Medulla oblongata (tissue), 1 donor: Measurements from ENCODE around the gene DNAJB5.

Experiments used
- DNase-seq: peaks from one replicate; pipeline ENCODE4 v3.0.0-alpha.2; 2015; ENCODE audit errors: extremely low spot score

DNAJB5 gene

DNA sequence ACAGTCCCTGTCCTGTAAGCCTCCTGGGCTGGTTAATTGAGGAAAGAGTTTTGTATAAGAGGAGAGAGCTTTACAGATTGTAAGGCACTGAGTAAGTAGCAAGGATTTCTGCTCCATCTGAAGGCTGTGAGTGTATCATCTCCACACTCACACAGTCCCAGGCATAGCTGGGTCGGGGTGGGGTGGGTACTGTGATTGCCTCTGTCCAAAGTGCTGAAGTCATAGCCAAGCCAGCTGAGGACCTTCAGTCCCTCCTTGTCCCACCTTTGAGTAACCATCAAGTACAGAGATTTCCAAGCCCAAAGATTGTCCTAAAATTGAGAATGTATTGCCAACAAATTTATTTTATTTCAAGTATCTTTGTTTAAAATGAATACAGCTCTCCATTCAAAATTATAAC, 5.5 kb upstream of the DNAJB5 start:
- no peak for DNase-seq

DNA sequence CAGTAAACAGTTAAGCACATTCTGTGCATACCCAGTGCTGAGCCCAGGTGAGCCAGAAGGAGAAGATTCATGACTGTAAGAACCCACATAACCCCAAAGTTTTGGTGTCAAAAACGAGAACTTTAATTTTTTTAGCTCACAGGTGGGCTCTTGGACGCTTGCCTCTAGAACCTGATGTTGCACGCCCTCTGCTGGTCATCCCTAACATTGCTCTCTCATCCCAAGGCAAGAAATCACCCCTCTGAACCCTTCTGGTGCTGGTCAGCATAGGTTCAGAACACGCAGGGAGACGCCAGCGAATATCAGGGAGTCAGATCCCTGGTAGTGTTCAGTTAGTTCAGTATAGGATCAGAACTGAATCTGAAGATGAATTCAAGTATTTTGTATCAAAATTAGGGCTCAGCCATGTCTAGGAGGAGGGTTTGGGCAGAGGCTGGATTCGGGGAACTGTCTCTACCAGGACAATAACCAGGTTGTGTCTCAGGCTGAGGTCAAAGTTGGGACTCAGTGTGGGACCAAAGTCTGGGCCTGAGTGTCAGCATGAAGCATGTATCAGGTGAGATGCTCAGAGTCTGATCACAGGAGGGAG, 4.1 kb upstream of the DNAJB5 start:
- peak; percentile 76 for DNase-seq

DNA sequence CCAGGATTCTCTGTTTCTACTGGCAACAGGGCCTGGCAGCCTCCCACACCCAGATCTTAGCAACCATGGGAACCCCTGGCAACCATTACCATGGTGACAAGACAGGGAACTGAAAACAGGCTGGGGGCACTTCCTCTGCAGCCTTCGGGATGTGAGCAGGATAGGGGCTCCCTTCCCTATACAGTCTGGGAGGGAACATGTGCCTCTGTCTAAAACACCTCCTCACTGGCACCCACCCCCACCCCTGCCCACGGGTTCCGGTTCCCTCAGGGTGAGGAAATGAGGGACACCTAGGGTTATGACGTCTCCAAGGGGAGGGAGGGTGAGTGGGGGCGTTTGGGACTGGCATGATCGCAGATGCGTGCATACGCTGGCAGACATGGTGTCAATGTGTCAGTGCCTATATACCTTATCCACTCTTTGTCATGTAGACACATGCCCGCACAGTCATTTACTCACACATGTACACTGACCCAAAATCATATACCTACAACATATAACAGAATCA, 3.0 kb upstream of the DNAJB5 start:
- DNase-seq = peak; percentile 83

DNA sequence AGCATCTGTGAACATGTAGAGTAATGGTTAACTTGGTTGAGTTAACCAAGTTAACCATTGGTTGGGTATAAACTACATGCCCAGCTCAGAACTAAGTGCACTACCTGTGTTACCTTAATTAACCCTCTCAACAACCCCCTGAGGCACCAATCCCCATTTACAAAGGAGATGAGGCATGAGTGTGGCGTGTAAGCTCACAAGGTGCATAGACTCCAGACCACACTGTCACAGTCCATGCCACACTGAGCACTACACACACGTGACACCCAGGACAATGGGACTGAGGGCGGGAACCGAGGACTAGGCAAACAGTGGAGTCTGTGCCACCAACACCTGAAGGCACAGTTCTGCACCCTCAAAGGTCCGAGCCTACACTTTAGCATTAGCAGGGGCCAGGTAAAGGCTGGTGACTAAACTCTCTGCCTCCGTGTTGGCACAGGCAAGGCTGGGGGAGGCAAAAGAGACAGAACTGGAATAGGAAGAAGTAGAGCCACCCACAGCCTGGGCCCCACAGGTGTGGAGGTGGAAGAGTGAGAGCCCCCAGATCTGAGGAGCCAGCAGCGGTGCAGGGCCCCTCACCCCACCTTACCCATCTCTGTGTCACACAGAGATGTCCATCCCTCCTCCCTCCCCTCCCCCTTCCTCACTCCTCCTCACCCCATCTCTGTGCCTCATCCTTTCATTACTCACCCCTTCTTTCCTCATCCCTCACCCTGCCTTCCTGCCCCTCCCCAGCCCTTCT, 2.2 kb upstream of the DNAJB5 start:
- DNase-seq = no peak

DNA sequence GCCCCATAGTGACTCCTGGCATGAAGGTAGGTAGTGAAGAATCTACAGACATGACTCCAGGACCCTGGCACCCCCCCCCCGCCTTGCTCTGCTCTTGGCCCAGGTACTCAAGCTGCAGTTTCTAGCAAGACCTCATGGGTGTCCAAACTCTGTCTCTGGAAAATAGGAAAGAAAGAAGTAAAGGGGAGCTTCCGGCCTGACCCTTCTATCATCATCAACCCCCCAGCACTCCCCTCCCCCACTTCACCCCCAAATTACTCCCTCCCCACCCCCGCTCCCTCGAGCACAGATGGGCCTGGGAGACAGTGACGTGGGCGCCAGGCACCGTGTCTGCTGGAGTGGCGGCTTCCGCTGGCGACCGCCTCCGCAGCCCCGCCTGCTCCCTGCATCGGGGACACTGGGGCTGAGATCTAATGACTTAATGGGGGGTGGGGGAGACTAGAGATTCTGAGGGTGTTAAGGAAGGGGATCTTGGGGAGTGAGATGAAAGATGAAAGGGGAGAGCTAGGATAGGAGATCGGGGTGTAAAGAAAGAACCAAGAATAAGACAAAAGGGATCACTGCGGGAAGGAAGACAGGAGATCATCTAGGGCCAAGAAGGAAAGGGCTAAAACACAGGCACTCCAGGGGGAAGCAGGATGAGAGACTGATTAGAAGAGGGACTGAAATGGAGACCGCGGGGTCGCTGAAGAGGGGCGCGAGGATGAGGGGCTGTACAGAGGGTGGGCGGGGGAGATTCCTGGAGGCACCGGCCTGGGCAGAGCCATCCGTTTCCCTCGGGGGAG, 1.1 kb upstream of the DNAJB5 start:
- DNase-seq = peak; percentile 71

DNA sequence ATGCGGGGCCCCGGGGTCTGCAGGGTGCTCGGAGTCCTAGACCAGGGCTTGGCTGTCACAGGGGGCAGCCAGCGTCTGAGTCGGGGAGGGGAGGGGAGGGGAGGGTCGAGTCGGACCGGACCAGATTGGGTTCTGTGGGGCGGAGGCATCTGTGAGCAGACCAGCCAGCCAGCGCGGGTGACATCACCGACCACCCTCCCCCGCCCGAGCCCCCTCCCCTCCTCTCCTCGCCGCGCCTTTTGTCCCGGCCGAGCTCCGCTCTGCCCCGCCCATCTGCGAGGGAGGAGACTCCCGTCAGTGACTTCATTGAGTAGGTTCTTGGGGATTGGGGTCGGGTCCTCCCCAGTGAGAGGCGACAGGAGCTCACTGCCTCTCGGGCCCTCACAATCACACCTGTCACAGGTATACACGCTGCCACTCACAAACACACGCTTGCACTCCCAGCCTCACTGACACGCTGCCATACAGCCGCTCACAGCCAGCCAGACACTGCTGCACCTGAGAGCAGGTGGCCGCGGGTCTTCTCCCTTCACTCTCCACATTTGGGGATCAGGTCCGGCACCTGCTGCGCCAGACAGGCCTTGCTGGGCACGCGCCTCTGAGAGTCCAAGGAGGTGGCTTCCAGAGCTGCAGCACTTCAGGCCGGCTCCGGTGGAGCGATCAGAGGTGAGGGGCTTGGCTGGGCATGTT, 546 bp downstream of the DNAJB5 start:
- DNase-seq = peak; percentile 72

DNA sequence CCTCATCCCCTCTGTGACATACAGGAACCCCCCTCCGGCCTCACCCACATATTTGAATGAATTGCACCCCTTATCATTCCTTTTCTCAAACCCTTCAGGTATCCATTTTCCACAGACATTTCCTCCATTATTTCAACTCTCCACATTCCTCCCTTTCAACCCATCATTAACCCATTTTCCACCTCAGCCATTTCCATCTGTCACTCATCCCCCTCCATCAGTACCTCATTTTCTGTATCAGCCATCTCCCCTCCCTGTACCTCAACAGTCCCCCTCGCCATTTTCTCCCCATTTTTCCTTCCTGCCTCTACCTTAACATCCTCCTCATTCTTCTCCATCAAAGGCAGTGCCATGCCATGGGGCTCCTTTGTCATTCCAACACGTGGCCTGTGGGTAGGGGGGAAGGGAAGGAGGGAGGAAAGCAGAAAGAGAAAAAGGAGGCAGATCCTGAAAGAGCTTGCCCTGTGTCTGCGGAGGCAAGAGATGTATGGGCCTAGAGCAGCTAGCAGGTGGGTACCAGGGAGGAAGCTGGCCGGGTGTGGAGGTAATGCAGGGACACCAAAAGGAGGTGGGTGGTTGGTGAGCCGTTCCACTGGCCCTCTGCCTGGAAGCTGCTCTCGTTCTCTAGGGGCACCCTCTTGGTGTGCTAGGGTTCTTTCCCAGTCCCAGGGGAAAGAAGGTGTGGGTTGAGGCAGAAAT, 1.5 kb downstream of the DNAJB5 start:
- no peak for DNase-seq

DNA sequence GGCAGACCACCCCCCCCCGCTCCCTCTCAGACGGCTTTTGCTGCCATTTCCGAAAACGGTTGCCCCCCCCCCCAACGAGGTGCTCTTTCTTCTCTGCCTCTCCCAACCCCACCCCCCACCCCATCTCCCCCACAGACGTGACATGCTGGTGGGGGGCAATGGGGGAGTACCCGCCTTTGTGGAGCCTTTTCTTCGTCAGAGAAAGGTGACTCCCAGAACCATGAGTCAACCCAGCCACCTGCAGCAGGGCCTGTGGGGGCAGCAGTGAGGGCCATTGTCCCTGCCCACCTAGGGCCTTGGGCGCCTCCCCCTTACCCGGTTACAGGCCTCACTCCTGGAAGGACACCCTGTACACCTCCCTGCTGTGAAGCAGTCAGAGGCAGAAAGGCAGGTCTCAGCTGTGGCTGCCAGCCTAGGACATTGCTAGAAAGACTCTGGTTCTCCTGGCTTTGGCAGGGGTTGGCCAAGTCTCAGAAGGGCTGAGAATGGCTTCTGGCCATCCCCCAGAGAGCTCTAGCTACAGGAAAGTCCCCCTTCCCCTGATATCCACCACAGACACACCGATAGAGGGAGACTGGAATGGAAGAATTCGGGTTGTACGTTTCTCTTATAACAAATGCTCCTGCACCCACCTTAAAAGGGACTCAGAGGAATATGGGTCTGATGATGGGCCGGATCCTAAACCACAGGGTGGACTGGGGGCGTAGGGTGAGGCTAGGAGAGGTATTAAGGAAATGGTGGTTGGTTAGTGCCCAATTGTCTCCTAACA, 2.2 kb downstream of the DNAJB5 start:
- DNase-seq = peak; percentile 53

DNA sequence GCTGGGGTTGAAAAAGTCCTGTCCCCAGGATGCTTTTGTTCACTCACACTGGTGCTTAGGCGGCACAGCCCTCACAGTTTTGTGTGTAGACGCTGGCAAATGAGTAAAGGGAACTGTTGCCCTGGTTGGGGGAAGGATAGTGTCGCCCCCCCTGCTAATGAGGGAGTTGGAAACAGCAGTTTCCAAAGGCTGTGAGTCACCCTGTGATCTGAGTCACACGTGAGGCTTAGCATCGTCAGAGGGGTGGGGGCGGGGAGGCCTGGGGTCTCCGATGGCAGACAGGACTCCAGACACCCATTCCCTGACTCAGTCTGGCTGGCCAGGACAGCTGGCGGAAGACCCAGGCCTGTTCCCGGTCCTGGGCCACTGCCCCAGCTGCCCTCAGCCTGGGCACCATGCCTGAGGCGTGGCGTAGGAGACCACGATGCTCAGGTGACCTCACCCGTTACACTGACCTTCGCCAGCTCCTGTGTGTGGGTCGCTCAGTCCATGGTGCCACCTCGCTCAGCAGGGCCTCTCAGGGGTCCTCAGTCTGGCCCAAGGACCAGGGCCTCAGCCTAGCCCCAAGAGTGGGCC, 2.9 kb downstream of the DNAJB5 start:
- DNase-seq = peak; percentile 54

DNA sequence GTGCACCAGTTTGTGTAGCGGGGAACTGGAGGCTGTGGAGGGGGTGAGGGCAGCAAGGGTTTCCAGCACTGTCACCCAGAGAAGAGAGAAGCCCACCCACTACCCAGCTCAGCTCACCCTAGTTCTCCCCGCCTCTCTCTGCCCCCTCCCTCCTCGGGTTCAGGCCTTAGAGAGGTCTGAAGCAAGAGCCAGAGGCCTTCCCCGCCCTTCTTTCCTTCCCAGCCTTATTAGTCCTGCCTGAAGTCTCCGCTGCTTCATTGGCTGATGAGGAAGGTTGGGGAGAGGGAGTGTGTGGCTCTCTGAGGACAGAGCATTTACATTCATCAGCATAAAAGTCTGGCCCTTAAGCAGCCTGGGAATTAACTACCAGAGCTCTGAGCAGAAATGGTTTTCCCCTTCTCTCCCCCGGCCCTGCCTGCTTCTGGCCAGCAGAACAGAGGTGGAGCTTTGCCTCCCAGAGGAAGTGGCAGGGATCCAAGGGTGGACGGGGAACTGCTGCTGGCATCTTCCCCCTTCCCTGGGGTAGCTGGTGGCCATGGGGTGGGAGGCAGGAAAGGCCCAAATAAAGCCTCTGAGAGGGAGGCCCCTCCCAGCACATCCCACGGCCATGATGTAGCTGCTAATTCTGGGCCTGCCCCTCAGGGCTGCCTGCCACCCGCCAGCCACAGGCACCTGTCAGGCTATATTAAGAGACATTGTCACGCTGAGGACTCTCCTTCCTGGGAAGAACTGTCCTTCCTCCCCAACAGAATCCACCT, 4.1 kb downstream of the DNAJB5 start:
- peak; percentile 62 for DNase-seq

DNA sequence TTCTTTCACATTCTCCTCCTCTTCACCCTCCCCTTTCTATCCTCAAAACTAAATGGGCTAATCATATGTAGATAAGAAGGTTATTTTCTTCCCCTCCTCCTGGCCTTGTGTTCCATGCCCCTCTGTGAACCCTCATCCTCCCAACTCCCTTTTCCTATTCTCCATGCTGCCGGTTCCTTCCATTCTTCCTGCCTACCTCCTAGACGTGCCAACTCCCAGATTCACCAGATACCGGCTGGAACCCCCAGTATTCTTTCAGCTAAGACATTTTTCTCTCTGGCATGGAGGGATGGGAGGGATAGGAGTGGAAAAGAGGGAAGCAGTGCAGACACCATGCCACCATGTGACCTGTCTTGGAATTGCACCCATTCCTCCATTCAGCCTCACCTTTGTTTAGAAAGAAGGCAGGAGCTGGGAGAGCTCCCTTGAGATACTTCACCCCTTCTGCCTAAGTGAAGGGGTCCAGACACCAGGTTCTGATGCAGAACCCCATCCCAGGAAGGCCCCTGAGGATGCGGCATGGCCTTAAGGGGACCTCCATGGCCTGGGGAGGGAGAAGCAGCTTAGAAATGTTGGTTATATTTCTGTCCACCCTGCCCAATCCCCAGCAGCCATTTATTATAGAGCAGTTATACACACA, 4.8 kb downstream of the DNAJB5 start:
- DNase-seq = peak; percentile 64

DNA sequence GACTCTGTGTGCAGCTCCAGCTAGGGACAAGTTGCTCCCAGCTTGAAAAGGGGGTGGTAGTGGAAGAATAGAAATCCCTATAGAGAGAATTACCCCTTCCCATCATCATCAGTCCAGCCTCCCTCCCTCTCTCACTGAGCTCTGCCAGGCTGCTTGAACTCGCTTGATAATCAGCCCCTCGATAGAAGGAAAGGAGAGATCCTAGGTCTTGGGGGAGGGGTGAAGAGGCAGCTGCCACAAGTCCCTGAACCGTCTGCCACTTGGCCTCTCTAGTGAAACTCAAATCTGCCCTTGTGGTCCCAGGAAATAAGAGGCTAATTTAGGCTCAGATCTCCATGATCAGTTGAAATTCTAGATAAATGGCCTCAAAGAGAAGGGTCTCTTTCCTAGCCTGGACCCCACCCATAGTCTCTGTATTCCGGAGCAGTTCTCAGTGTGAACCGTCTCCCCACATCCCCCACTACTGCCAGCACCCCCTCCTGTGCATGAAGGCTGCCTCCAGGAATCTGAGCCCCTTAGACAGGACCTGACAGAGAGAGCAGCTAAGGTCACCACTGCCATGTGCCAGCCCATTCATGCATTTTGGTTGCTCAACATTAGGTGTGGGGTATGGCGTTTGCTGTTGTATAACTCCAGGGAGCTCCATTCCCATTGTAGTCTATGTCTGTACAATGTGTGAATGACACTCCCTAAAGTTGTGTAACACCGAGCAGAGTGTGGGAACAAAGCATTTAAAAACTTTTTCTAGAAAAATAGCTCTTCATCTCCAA, 5.5 kb downstream of the DNAJB5 start:
- DNase-seq = no peak

DNA sequence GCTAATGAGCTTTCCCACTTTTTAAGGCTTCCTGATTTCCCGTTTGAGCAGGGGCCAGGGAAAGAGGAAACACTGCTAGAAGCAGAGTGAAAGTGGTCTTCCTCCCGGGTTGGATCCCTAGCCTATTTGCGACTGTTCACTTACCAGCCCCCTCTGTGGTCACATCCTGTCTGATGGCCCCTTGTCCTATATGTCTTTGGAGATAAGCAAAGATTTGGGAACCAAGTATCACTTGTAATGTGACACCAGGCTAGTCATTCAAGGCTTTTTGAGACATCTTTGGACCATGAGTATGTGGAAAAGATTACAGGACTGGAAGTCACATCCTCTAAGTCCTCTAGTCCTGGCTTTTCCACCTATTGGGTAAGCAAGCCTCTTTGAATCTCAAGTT, 6.1 kb downstream of the DNAJB5 start:
- DNase-seq = no peak

DNA sequence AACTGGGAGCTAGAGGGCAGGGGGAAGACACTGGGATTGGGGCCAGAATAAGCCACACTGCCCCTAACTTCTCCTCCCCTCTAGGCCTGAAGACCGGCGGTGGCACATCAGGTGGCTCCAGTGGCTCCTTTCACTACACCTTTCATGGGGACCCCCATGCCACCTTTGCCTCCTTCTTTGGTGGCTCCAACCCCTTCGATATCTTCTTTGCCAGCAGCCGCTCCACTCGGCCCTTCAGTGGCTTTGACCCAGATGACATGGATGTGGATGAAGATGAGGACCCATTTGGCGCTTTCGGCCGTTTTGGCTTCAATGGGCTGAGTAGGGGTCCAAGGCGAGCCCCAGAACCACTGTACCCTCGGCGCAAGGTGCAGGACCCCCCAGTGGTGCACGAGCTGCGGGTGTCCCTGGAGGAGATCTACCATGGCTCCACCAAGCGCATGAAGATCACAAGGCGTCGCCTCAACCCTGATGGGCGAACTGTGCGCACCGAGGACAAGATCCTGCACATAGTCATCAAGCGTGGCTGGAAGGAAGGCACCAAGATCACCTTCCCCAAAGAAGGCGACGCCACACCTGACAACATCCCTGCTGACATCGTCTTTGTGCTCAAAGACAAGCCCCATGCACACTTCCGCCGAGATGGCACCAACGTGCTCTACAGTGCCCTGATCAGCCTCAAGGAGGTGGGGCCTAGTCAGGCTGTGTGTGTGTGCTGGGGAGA, 6.8 kb downstream of the DNAJB5 start:
- DNase-seq = no peak

DNA sequence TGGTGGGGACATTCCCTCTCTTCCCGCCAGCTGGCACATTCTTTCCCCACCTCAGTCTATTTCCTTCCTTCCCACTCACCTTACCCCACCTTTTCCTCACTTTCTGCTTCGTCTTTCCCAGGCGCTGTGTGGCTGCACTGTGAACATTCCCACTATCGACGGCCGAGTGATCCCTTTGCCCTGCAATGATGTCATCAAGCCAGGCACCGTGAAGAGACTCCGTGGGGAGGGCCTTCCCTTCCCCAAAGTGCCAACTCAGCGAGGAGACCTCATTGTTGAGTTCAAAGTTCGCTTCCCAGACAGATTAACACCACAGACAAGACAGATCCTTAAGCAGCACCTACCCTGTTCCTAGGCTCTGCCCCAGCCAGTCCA, 7.3 kb downstream of the DNAJB5 start:
- DNase-seq = no peak

DNA sequence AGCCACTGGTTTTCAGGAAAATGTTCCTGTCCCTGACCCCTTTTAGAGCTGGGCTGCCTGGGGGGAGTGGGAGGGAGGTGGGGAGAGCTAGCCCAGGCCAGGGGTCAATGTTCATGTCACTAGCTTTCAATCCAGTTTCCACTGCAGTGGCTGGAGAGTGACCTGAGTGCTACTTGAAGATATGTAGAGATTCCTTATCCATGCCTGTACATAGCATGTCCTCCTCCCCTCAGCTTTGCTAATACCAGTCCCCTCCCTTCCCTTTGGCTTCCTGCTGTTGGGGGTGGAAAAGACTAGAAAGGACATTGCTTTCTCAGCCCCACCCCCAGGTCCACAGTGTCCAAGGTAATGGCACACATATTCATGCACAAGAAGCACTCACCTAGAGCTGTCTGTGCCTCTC, 7.8 kb downstream of the DNAJB5 start:
- no peak for DNase-seq

DNA sequence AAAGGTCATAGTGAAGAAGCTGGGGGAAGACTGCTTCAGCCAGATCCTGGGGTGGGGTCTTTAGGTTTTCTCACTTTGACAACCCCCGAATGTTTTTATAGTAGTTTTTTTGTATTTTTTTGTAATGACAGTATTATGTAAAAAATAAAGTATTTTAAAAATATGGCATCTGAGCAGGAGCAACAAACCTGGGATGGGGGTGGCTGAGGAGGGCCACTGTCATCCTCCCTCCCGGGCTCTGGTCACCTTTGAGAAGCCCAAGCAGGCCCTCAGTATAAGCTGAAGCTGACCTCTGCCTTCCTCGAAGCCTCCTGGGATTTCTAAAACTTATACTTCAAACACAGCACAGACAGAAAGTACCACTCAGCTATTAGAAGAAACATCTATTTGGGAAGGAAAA, 8.7 kb downstream of the DNAJB5 start:
- DNase-seq = no peak

DNA sequence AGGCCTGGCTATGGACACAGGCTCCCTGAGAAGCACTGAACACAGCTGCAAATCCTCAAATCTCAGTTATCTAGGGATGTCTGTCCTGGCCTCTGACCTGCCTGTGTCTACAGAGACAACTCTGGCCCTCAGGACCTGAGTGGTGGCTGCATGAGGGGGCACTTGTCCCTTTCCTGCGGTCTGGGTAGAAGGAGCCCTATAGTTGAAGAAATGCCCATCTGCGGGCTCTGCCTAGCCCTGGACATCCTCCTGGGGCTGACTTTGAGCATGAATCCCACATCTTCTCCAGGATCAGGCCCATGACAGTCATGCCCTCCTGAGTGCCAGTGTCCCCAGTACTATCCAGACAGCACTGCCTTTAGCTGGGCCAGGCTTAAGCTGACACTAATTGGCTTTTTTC, 10.0 kb downstream of the DNAJB5 start:
- no peak for DNase-seq
